Muscle layer of colon (tissue), 2 donors: ENCODE data around the gene GFAP.

ENCODE experiments used
- H3K27ac ChIP-seq: one replicate; pipeline ENCODE4 v1.7.0; 2013; ENCODE audit warnings: low read depth, mild to moderate bottlenecking, low read length, moderate library complexity
- H3K27me3 ChIP-seq, 2 donors: one replicate each; pipeline ENCODE4 v1.7.0; 2013; ENCODE audit warnings: low read length in 2 of 2, mild to moderate bottlenecking in 2 of 2; ENCODE audit not compliant: insufficient read depth in 2 of 2, control insufficient read depth in 1 of 2
- H3K36me3 ChIP-seq: one replicate; pipeline ENCODE4 v1.7.0; 2013; ENCODE audit warnings: mild to moderate bottlenecking, low read length; ENCODE audit not compliant: insufficient read depth
- H3K4me1 ChIP-seq: one replicate; pipeline ENCODE4 v1.7.0; 2013; ENCODE audit warnings: mild to moderate bottlenecking, low read length; ENCODE audit not compliant: insufficient read depth
- H3K4me3 ChIP-seq, 2 donors: one replicate each; pipeline ENCODE4 v1.7.0; 2013; ENCODE audit warnings: low read length in 2 of 2, low read depth in 1 of 2, mild to moderate bottlenecking in 1 of 2, moderate library complexity in 1 of 2
- H3K9ac ChIP-seq: one replicate; pipeline ENCODE4 v1.7.0; 2013; ENCODE audit warnings: low read length
- H3K9me3 ChIP-seq: one replicate; pipeline ENCODE4 v1.7.0; 2013; ENCODE audit warnings: mild to moderate bottlenecking, low read length
- donor health status: abdominal sarcoma.
- donor health status: Adenocarcinoma of cecum.

Gene GFAP

GRCh38 chr17:44942456-44942855 lies 27.2 kb upstream of the GFAP start:
- Histone ChIP-seq H3K9ac (no peak overlapping the region), H3K4me3 (no peak overlapping the region), H3K9me3 (no peaks in the 10 kb centered on the region), H3K36me3 (no peaks in the 10 kb centered on the region), H3K27ac (no peak overlapping the region), H3K4me1 (no peaks in the 10 kb centered on the region), H3K27me3 (no peaks in the 10 kb centered on the region)

- H3K4me3 ChIP-seq: no peak overlapping the region
- H3K4me1 ChIP-seq: no peaks in the 10 kb centered on the region
- H3K27ac ChIP-seq: no peak overlapping the region
- H3K36me3 ChIP-seq: no peaks in the 10 kb centered on the region
- no peaks in the 10 kb centered on the region for H3K27me3 ChIP-seq
- H3K9ac ChIP-seq: no peak overlapping the region
- no peaks in the 10 kb centered on the region for H3K9me3 ChIP-seq
These were observed 26.5 kb upstream of the GFAP start for GRCh38 chr17:44941712-44942331.

GRCh38 chr17:44940768-44941167 lies 25.5 kb upstream of the GFAP start:
- Histone ChIP-seq H3K9me3 (no peaks in the 10 kb centered on the region), H3K9ac (no peak overlapping the region), H3K4me1 (no peaks in the 10 kb centered on the region), H3K36me3 (no peaks in the 10 kb centered on the region), H3K27me3 (no peaks in the 10 kb centered on the region), H3K4me3 (no peak overlapping the region), H3K27ac (no peak overlapping the region)

- Histone ChIP-seq H3K4me1 (no peaks in the 10 kb centered on the region), H3K36me3 (no peaks in the 10 kb centered on the region), H3K27ac (no peak overlapping the region)
These were observed 25.0 kb upstream of the GFAP start for GRCh38 chr17:44940317-44940716.

GRCh38 chr17:44935116-44935515 lies 19.8 kb upstream of the GFAP start:
- Histone ChIP-seq H3K4me1 (no peaks in the 10 kb centered on the region), H3K27ac (no peak overlapping the region), H3K4me3 (no peak overlapping the region), H3K9me3 (no peaks in the 10 kb centered on the region), H3K27me3 (no peaks in the 10 kb centered on the region), H3K9ac (no peak overlapping the region), H3K36me3 (no peaks in the 10 kb centered on the region)

More at GRCh38 chr17:44940317-44940716, 25.0 kb upstream of the GFAP start:
- no peak overlapping the region for H3K4me3 ChIP-seq
- no peak overlapping the region for H3K9ac ChIP-seq
- no peaks in the 10 kb centered on the region for H3K27me3 ChIP-seq
- no peaks in the 10 kb centered on the region for H3K9me3 ChIP-seq

GRCh38 chr17:44934745-44935105 lies 19.4 kb upstream of the GFAP start:
- Histone ChIP-seq H3K9ac (no peak overlapping the region), H3K9me3 (no peaks in the 10 kb centered on the region), H3K27ac (no peak overlapping the region), H3K4me3 (no peak overlapping the region), H3K27me3 (no peaks in the 10 kb centered on the region), H3K36me3 (no peaks in the 10 kb centered on the region), H3K4me1 (no peaks in the 10 kb centered on the region)

- no peaks in the 10 kb centered on the region for H3K27me3 ChIP-seq
- H3K4me3 ChIP-seq: no peak overlapping the region
- no peak overlapping the region for H3K27ac ChIP-seq
- H3K4me1 ChIP-seq: no peaks in the 10 kb centered on the region
- no peaks in the 10 kb centered on the region for H3K36me3 ChIP-seq
- H3K9me3 ChIP-seq: no peaks in the 10 kb centered on the region
- no peak overlapping the region for H3K9ac ChIP-seq
These were observed 18.8 kb upstream of the GFAP start for GRCh38 chr17:44933824-44934744.

GRCh38 chr17:44932787-44933097 lies 17.4 kb upstream of the GFAP start:
- H3K9ac ChIP-seq: no peak overlapping the region
- H3K4me1 ChIP-seq: no peaks in the 10 kb centered on the region
- no peaks in the 10 kb centered on the region for H3K36me3 ChIP-seq
- H3K9me3 ChIP-seq: no peaks in the 10 kb centered on the region
- H3K4me3 ChIP-seq: no peak overlapping the region
- H3K27me3 ChIP-seq: no peaks in the 10 kb centered on the region
- H3K27ac ChIP-seq: no peak overlapping the region

- Histone ChIP-seq H3K27ac (no peak overlapping the region), H3K36me3 (no peaks in the 10 kb centered on the region), H3K27me3 (no peaks in the 10 kb centered on the region), H3K9me3 (no peaks in the 10 kb centered on the region), H3K9ac (no peak overlapping the region), H3K4me3 (no peak overlapping the region), H3K4me1 (no peaks in the 10 kb centered on the region)
These were observed 16.9 kb upstream of the GFAP start for GRCh38 chr17:44932096-44932786.

- H3K4me3 ChIP-seq: no peak overlapping the region
- no peak overlapping the region for H3K27ac ChIP-seq
- no peaks in the 10 kb centered on the region for H3K4me1 ChIP-seq
- no peak overlapping the region for H3K9ac ChIP-seq
- H3K36me3 ChIP-seq: no peaks in the 10 kb centered on the region
- H3K9me3 ChIP-seq: no peaks in the 10 kb centered on the region
- H3K27me3 ChIP-seq: no peaks in the 10 kb centered on the region
These were observed 16.1 kb upstream of the GFAP start for GRCh38 chr17:44931376-44931775.

- H3K36me3 ChIP-seq: no peaks in the 10 kb centered on the region
These were observed 15.4 kb upstream of the GFAP start for GRCh38 chr17:44930667-44931066.

More at GRCh38 chr17:44930667-44931066, 15.4 kb upstream of the GFAP start:
- no peak overlapping the region for H3K4me3 ChIP-seq
- H3K4me1 ChIP-seq: no peaks in the 10 kb centered on the region
- H3K27me3 ChIP-seq: no peaks in the 10 kb centered on the region
- H3K9ac ChIP-seq: no peak overlapping the region
- H3K27ac ChIP-seq: no peak overlapping the region
- H3K9me3 ChIP-seq: no peaks in the 10 kb centered on the region
